NCI-H1436 (cell line): ENCODE measurements around the gene LRRC74B.
A peak's percentile ranks its signal among the peaks of the same experiment; 100 is the strongest.
"Not testable (repeated sequence)": the region's sequence is repeated elsewhere in the genome, so short reads cannot be mapped to it uniquely, and the experiment has no call there.

Experiments
- DNase-seq: peaks from one replicate; lab custom pipeline; 2025; lab: John Stamatoyannopoulos, UW

LRRC74B gene

DNA sequence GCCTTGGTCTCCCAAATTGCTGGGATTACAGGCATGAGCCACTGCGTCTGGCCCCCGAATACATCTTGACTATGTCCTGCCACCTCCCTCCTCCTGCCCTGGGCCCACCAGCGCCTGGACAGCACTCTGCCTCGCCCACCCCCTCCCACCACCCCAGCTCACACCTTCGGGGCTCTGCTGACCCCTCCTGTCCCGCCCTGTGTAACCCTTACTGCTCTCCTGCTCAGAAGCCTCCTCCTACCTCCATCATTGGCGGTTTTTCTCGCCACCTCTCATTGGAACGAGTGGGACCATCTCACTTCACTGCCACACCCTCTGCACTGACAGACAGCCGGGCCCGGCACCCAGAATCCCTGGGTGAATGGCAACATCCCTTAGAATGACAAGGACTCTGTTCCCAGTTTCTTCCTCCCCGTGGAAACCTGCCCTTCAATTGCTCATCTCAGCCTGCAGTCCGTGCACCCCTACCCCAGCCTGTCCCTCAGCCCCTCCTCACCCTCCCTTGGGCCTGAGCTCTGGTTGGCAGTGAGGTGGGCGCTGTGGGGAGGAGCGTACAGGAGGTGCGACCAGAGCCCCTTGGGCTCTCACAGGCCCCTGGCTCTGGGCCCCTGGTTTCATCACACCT lies 32.2 kb downstream of the LRRC74B start:
- no peak for DNase-seq

DNA sequence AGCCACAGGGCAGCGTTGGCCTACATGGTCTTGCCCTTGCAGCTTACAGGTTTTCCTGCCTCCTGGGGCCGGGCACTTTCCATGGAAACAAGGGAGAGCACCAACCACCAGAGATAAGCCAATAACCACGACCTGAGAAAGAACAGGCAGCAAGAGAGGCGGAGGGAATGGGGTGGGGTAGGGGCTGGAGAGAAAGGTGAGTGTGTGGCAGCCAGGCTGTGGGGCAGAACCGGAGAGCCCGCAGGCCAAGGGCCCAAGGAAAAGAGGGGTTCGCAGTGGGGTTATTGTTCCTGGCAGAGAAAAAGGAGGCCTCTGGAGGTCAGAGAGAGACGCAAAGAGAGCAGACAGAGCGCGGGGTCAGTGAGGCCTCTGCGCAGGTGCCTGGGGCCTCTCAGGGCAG lies 33.2 kb downstream of the LRRC74B start:
- no peak for DNase-seq

DNA sequence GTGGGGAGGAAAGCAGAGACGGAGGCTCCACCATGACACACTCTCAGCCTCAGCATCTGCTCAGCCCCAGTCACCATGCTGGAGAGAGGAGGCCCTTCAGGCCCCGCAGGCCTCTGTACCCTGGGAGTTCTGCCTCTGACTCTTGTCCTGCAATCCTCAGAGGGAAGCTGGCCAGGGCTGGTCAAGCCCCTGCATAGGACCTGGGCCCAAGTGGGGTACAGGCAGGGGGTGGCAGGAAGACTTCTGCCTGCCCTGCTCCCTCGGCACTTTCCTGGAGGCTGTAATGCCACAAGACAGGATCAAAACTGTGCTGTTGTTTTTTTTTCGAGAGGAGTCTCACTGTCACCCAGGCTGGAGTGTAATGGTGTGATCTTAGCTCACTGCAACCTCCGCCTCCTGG lies 33.7 kb downstream of the LRRC74B start:
- no peak for DNase-seq

DNA sequence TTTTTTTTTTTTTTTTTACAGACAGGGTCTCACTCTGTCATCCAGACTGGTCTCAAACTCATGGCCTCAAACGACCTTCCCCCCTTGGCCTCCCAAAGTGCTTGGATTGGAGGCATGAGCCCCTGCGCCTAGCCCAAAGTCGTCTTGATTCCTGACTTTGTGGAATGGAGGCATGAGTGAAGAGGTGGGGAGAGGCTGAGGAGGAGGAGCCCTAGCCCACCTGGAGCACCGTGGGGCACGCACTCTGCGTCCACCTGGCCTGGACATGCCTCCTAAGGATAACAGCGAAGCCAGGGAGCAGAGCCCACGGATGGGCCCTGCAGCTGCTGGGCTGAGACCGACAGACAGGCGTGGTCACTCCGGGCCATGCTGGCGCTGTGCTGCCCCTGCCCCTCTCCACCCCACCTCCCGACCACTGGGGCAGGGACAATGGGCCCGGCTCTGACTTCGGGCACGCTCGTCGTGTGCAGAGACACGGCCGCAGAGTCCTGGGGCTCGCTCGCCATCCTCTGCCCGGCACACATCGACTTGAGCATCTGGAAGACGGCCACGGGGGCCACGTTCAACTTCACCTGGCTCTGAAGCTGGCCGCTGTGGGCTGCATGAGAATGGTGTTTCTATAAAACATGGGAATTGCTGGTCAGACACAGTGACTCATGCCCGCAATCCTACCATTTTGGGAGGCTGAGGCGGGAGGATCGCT lies 34.8 kb downstream of the LRRC74B start:
- DNase-seq, result no peak

DNA sequence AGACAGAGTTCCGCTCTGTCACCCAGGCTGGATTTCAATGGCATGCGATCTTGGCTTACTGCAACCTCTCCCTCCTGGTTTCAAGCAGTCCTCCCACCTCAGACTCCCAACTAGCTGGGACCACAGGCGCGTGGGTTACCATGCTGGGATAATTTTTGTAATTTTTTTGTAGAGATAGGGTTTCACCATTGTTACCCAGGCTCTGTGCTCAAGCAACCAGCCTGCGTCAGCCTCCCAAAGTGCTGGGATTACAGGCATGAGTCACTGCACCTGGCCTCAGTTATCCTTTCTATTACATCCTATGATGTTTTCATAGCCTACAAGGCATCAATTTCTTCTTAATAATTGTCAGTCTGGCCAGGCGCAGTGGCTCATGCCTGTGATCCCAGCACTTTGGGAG lies 36.5 kb downstream of the LRRC74B start:
- no peak for DNase-seq

DNA sequence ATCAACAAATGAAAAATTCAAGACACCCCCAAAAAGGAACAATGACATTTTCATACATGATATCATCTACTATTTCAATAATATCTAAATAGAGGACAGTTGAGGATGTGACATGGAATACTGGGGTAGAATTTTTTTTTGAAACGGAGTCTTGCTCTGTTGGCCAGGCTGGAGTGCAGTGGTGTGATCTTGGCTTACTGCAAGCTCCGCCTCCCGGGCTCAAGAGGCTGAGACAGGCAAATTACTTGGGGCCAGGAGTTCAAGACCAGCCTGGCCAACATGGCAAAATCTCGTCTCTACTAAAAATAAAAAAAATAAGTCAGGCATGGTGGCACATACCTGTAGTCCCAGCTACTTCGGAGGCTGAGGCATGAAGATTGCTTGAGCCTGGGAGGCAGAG lies 41.4 kb downstream of the LRRC74B start:
- no peak for DNase-seq

DNA sequence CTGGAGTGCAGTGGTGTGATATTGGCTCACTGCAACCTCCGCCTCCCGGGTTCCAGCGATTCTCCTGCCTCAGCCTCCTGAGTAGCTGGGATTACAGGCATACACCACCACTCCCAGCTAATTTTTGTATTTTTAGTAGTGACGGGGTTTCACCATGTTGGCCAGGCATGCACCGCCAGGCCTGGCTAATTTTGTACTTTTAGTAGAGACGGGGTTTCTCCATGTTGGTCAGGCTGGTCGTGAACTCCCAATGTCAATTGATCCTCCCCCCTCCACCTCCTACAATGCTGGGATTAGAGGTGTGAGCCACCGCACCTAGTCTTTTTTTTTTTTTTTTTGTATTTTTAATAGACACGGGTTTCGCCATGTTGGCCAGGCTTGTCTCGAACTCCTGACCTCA lies 42.2 kb downstream of the LRRC74B start:
- DNase-seq, result not testable (repeated sequence)

DNA sequence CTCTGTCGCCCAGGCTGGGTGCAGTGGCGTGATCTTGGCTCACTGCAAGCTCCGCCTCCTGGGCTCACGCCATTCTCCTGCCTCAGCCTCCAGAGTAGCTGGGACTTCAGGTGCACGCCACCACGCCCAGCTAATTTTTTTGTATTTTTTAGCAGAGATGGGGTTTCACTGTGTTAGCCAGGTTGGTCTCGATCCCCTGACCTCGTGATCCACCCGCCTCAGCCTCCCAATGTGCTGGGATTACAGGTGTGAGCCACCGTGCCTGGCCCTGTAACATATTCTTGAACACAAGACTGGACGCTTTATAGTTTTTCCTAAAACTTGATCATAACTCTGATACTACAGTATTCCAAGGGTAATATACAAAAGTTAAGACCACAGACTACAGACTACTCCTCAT lies 45.5 kb downstream of the LRRC74B start:
- DNase-seq, result not testable (repeated sequence)

DNA sequence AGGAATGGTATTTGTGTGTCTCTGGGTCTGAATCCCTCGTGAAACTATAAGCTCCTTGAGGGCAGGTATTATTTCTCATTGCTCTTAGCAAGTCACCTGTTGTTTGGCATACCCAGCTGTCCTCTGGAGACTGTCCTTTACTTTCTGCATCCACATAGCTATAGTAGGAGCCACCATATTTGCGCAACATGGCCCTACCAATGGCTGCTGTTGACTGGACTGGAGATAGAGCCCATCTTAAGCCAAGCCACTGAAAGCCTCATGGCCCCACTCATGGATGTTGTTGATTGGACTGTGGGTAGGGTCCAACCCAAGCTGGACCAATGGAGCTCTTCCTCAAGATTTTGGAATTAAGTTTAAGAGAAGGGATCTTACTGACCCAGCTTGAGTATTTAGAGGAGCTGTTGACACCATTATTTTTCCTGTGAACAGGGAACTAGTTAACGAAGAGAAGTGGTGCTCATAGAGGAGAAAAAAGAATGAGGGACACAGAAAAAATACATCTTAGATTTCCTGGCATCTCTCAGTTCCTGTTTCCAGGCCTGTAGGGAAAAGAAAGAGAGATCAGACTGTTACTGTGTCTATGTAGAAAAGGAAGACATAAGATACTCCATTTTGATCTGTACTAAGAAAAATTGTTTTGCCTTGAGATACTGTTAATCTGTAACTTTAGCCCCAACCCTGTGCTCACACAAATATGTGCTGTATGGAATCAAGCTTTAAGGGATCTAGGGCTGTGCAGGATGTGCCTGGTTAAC lies 47.2 kb downstream of the LRRC74B start:
- DNase-seq, result no peak

DNA sequence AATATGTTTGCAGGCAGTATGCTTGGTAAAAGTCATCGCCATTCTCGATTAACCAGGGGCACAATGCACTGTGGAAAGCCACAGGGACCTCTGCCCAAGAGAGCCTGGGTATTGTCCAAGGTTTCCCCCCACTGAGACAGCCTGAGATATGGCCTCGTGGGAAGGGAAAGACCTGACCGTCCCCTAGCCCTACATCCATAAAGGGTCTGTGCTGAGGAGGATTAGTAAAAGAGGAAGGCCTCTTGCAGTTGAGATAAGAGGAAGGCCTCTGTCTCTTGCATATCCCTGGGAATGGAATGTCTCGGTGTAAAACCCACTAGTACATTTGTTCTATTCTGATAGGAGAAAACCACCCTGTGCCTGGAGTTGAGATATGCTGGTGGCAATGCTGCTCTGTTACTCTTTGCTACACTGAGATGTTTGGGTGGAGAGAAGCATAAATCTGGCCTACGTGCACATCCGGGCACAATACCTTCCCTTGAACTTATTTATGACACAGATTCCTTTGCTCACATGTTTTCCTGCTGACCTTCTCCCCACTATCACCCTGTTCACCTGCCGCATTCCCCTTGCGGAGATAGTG lies 47.9 kb downstream of the LRRC74B start:
- DNase-seq, result not testable (repeated sequence)

DNA sequence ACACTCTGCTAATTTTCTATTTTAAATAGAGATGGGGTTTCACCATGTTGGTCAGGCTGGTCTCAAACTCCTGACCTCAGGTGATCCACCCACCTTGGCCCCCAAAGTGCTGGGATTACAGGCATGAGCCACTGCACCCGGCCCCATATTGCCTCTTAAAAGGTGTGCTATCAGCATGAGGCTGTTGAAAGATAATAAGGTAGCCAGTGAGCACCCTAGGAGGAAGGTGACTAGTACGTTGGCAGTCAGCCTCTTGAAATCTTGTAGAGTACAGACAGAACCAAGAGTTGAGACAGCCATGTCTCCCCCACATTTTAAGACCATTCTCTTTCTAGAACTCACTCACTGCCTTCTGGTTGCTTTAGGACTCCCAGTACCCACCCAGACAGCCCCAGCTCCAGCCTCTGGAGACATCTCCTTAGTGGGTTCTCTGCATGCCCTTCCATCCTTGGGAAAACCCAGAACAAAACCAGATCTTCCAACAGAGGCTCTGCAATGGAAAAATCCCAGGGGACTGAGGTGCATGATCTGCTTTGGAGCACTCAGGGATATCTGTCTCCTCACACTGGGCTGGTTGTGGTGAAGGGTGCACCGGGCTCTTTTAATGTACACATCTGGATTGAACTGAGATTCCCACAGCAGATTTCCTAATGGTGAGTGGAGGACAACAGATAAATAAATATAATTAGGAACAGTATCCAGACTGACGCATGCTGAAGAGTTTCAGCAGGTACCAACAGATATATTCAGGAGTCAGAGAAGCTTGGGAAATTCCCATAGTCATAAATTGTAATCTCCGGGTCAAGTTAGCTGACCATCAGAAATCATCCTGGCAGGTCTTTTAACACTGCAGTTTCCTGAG lies 49.4 kb downstream of the LRRC74B start:
- no peak for DNase-seq

DNA sequence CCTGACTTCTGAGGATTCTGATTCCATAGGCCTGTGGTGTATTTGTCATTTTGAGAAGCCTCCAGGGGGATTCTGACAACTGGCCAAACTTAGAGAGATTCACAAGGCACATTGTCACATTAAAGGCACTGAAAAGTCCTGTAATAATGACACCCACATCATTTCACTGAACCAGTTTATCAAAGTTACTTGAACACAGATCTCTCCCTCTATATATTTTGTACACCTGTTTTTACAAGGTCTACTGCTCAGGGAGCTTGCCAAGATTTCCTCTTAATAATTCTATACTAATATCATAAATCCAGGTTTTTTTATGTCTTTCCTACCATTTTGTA lies 50.0 kb downstream of the LRRC74B start:
- DNase-seq, result no peak

DNA sequence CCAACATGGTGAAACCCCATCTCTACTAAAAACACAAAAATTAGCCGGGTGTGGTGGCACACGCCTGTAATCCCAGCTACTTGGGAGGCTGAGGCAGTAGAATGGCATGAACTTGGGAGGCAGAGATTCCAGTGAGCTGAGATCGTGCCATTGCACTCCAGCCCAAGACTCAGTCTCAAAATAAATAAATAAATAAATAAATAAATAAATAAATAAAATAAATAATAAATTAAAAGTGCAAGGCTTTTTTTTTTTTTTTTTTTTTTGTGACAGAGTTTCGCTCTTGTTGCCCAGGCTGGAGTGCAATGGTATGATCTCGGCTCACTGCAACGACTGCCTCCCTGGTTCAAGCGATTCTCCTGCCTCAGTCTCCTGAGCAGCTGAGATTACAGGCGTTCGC lies 51.1 kb downstream of the LRRC74B start:
- DNase-seq, result not testable (repeated sequence)

DNA sequence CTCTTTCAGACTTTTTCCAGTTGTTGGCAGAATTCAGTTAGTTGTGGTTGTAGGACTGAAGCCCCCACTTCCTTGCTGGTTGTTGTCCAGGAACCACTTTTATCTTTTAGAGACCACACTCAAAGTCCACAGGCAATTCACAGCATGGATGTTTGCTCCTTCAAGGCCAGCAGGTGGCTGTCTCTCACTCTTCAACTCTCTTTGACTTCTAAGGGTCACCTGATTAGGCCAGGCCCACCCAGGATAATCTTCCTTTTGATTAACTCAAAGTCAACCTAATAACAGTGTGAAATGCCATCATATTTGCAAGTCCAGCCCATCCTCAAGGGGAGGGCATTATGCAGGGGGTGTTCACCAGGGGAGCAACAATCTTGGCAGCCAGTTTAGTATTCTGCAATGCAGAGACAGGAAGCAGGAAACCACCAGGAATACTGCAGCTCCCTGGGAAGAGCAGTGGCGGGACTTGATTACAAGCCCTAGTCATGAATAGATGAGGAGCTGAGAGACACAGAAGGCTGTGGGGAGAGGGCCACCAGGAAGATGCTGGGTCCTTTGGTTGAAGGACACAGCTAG lies 52.4 kb downstream of the LRRC74B start:
- no peak for DNase-seq

DNA sequence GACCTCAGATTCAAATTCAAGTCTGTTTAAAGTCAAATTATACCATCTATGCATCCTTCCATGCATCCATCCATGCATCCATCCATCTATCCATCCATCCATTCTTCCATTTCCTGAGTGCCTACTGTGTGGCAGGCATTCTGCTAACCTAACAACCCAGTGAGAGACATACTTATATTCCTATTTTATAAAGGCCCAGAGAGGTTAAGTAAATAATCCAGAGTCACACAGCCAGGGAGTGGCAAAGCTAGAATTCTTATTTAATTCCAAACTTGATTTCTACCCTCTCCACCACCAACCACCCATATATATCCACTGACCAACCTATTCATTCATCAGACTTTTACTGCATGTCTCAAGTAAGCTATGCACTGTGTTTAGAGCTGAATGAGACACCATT lies 53.8 kb downstream of the LRRC74B start:
- no peak for DNase-seq

DNA sequence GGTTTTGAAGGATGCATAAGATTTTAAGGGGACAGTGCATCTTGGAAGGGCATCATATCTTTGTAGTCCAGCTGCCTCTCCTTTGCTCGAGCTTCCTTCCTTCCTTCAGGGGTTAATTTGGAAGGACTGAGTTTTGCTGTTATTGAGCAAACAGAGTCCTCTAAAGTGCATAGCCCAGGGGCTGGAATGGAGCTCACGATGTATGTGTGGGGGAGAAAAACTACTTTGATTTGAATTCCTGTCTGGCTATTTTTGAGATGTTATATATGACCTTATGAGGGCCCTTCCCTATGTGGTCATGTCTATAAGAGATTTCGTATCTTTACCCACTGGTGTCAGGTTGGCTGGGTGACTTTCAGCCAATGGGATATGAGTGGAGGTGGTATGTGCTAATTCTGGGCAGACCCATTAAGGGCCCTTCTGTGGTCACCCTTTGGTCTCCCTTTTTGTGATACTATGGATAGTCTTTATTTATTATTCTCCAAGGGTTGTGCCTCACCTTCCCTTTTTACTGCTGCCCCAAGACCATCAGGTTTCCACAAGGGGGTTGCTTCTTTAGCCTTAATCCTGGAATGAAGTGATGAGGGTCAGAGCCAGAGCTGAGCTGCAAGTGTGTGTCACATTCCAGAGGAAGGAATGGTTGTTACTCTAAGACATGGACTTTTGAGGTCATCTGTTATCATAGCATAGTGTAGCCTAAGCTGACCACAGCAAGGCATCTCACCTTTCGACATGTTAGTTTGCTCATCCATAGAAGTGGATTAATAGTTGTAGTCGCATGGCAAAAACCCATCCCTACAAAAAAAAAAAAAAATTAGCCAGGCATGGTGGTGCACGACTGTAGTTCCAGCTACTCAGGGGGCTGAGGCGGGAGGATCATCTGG lies 54.6 kb downstream of the LRRC74B start:
- DNase-seq, result no peak

DNA sequence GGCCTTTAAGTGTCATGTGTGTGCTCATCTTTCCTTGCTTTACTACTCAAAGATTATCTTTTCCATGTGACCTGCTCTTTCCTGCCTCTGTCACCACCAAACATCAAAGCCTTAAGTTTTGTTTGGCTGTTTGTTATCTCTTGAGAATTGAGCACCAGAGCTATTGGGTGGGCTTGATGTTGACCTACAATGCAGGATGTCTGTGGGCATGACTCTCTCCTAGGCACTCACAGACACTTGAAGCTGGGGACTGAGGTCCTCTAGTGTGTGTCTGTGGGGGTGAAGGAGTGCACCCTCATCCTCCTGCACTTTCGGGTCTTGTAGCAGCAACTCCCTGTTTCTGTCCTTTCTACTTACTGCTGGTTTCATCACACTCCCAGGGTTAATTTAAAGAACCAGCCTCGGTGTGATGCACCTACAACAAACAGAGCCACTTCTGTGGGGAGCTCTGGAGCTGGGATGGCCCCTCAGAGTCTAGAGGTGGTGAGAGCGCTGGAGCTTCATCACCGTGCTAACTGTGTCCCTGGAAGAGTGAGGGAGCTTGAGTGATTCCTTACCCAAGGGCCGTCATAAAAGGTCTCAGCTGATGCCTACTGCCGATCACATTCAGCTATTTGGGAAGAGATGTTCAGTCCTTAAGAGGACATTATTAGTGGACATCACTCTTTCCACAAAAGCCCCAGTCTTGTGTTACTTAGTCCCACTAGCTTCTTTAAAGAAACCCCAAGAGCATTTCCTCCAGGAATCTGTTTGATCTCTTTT lies 56.3 kb downstream of the LRRC74B start:
- no peak for DNase-seq

DNA sequence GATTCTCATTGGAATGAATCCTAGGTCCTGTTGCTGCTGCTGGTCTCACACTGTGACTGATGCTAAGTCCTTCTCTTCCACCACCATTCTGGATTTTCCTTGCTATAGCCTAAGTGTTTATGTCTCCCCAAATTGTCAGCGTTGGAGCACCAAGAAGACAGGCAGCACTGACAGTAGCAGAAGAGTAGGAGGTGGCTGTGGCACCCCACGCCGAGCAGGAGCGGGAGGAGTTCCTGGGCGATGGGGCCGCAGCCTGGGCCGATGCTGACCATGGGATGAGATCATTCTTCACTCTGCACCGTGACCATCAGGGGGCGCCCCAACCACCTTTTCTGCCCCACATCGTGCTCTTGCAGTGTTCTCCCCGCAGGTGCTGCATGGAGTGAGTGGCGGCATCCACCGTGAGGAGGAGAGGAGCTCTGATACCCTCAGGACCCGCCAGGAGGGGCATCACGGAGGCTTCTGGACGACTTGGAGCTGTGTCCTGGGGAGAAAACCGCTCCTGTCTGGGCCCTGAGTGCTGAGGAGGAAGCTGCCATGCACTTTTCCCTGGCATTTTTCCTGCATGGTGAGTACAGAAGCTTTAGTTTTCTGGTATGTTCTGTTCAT lies 57.0 kb downstream of the LRRC74B start:
- peak; percentile 67 for DNase-seq

DNA sequence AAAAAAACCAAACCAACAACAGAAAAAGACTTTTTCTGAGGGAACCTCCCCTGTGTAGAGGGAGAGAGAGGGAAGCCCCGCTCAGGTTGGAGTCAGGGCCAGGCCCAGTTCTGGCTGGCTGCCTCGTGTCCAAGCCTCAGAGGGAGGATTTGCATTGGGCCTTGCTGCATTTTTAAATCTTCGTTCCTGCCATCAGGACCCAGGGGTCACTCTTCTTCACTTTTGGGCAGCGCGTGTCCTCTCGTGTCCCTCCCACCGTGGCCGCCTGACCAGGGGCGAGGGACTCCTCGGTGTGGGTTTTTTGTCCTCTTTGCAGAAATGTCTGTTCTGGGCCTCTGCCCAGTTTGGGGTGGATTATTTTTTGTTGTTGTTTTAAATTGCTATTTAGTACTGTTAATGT lies 57.9 kb downstream of the LRRC74B start:
- DNase-seq, result no peak
